ENCODE data around the gene VPS37B. TPM values are rescaled to one million over a fixed set of nuclear protein-coding genes. Genes with fewer than 3 reads are reported as not detected.

Gene VPS37B
- total RNA-seq, 6 experiments from 2014 or later: 5.2 to 6.7 (median 6.0) TPM

DNA sequence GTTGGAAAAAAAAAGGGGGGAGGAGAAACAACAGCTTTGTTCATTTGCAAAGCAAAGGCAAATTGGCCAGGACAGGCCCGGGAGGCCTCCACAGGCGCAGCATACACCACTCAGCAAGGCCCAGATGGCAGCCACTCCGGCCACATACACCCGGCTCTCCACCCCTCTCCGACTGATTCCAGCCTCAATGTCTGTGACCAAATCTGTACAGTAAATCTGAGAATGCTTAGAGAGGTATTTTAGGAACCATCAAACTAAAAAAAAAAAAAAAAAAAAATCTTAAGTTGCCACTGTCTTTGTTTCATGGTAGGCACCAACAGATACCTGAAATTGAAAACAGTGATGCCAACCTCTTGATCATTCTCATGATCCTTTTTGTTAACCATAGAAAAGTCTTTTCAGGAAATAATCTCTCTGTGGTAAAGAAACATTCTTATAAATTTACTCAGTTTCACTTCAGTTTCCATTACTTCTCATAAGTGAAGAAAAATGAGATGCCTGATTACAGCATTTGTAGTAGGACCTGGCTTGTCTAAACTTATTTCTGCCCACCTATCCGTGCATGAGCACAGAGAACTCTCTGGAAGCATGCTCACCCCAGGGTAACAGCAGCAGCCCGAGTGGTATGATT is 20.2 kb downstream of the VPS37B start:
- no peak overlapping the region for H3K4me3 ChIP-seq
- intact Hi-C loops (cut with DNase I): no loop called here
- peaks cover 0 to 31% (median 17%) of the 10 kb centered on the region in 4 donors for H3K4me1 ChIP-seq
- H3K27ac ChIP-seq: no peak overlapping the region
- ATAC-seq (no peak), DNase-seq (peak in 1 of 3 donors; percentile 41)
- no peaks in the 10 kb centered on the region for H3K36me3 ChIP-seq
- 61% methylated on average over 6 of the region's 7 CpGs for WGBS (ENCODE audit: insufficient coverage, low coverage, low lambda C conversion rate, missing lambda C conversion rate)
- no peaks in the 10 kb centered on the region for H3K9me3 ChIP-seq
- TF ChIP-seq POLR2A (IDR thresholded peaks at IDR 0.05) (no peak), CTCF (IDR thresholded peaks at IDR 0.05) (no peak)
- no peaks in the 10 kb centered on the region for H3K27me3 ChIP-seq

- intact Hi-C loops (cut with DNase I): no loop called here
- ATAC-seq (no peak), DNase-seq (peak in 1 of 3 donors; percentile 37)
- Histone ChIP-seq H3K9me3 (no peaks in the 10 kb centered on the region), H3K4me3 (no peak overlapping the region), H3K36me3 (peaks cover 0 to 6% (median 0%) of the 10 kb centered on the region in 4 donors), H3K27me3 (no peaks in the 10 kb centered on the region), H3K27ac (no peak overlapping the region), H3K4me1 (peaks cover 0 to 45% (median 25%) of the 10 kb centered on the region in 4 donors)
- no peak for TF ChIP-seq CTCF (IDR thresholded peaks at IDR 0.05)
- TF ChIP-seq POLR2A (IDR thresholded peaks at IDR 0.05): no peak
- WGBS (ENCODE audit: insufficient coverage, low coverage, low lambda C conversion rate, missing lambda C conversion rate): 96% methylated on average over 9 of the region's 12 CpGs
Observed at GRCh38 chr12:122874081-122874480, 21.8 kb downstream of the VPS37B start.

GRCh38 chr12:122873540-122873939 is 22.4 kb downstream of the VPS37B start:
- WGBS (ENCODE audit: insufficient coverage, low coverage, low lambda C conversion rate, missing lambda C conversion rate): 63% methylated on average over 1 of the region's 4 CpGs
- intact Hi-C loops (cut with DNase I): no loop called here
- Histone ChIP-seq H3K9me3 (no peaks in the 10 kb centered on the region), H3K4me1 (peaks cover 0 to 51% (median 28%) of the 10 kb centered on the region in 4 donors), H3K36me3 (peaks cover 0 to 6% (median 0%) of the 10 kb centered on the region in 4 donors), H3K4me3 (no peak overlapping the region), H3K27ac (peak overlapping the region in 1 of 3 donors; percentile 87), H3K27me3 (no peaks in the 10 kb centered on the region)
- DNase-seq (peak in 1 of 3 donors; percentile 37), ATAC-seq (no peak)
- no peak for TF ChIP-seq POLR2A (IDR thresholded peaks at IDR 0.05)
- TF ChIP-seq CTCF (IDR thresholded peaks at IDR 0.05): no peak

GRCh38 chr12:122872815-122873361 is 23.0 kb downstream of the VPS37B start:
- H3K27me3 ChIP-seq: no peaks in the 10 kb centered on the region
- 20% methylated on average over 12 of the region's 12 CpGs for WGBS (ENCODE audit: insufficient coverage, low coverage, low lambda C conversion rate, missing lambda C conversion rate)
- H3K4me3 ChIP-seq: no peak overlapping the region
- DNase-seq: peak in 1 of 3 donors; percentile 62
- peaks cover 0 to 6% (median 0%) of the 10 kb centered on the region in 4 donors for H3K36me3 ChIP-seq
- no peak for TF ChIP-seq POLR2A (IDR thresholded peaks at IDR 0.05)
- TF ChIP-seq CTCF (IDR thresholded peaks at IDR 0.05): no peak
- no peaks in the 10 kb centered on the region for H3K9me3 ChIP-seq
- peak overlapping the region; percentile 62 to 87 (median 83) for H3K27ac ChIP-seq
- ATAC-seq: no peak
- H3K4me1 ChIP-seq: peaks cover 0 to 57% (median 30%) of the 10 kb centered on the region in 4 donors
- intact Hi-C loops (cut with DNase I): no loop called here

Data from right lobe of liver (tissue), 6 donors.